HG03039 (cell line): Measurements from ENCODE around the gene NEK1.

Source experiments
- ATAC-seq: cut with Tn5 transposase; IDR thresholded peaks from one replicate; pipeline ENCODE4 v1.9.1; 2021; ENCODE audit warnings: mild to moderate bottlenecking, moderate library complexity; ENCODE audit not compliant: unreplicated experiment

Gene NEK1

GRCh38 chr4:169379688-169380087 lies 232.7 kb downstream of the NEK1 start:
- ATAC-seq = no peak

- ATAC-seq = no peak
Measured at GRCh38 chr4:169377367-169377766, 235.0 kb downstream of the NEK1 start.

GRCh38 chr4:169376421-169376820 lies 236.0 kb downstream of the NEK1 start:
- ATAC-seq = no peak

GRCh38 chr4:169372791-169373190 lies 239.6 kb downstream of the NEK1 start:
- ATAC-seq = no peak

GRCh38 chr4:169369634-169370033 lies 242.7 kb downstream of the NEK1 start:
- ATAC-seq = no peak

GRCh38 chr4:169367826-169368225 lies 244.6 kb downstream of the NEK1 start:
- ATAC-seq = no peak

- ATAC-seq = no peak
Measured at GRCh38 chr4:169366821-169367220, 245.6 kb downstream of the NEK1 start.

GRCh38 chr4:169362607-169363006 lies 249.8 kb downstream of the NEK1 start:
- no peak for ATAC-seq

- ATAC-seq = no peak
Measured at GRCh38 chr4:169361756-169362155, 250.6 kb downstream of the NEK1 start.

- no peak for ATAC-seq
Measured at GRCh38 chr4:169359961-169360360, 252.4 kb downstream of the NEK1 start.

- no peak for ATAC-seq
Measured at GRCh38 chr4:169352360-169352759, 260.0 kb downstream of the NEK1 start.

GRCh38 chr4:169351872-169352271 lies 260.5 kb downstream of the NEK1 start:
- ATAC-seq = no peak

GRCh38 chr4:169348541-169348940 lies 263.8 kb downstream of the NEK1 start:
- ATAC-seq = no peak

- no peak for ATAC-seq
Measured at GRCh38 chr4:169346840-169347239, 265.5 kb downstream of the NEK1 start.

GRCh38 chr4:169345316-169345721 lies 267.1 kb downstream of the NEK1 start:
- ATAC-seq = no peak
